AG04450 (cell line): ENCODE data around the gene TASOR. TPM values are rescaled to one million over a fixed set of nuclear protein-coding genes. Genes with fewer than 3 reads are reported as not detected.
"Not testable (repeated sequence)": the region's sequence is repeated elsewhere in the genome, so short reads cannot be mapped to it uniquely, and the experiment has no call there.

Experiments
- CTCF ChIA-PET: fragments of 300-600, 350-600 bp; formaldehyde crosslinking; extraction: SDS; loops from one replicate; lab custom pipeline; 2022; ENCODE audit warnings: antibody characterized with exemption, inconsistent platforms; lab: Charles Lee
- POLR2A ChIA-PET: fragments of 350-600 bp; formaldehyde crosslinking; extraction: SDS; loops from one replicate; lab custom pipeline; 2021; ENCODE audit warnings: antibody characterized with exemption, inconsistent platforms; lab: Yijun Ruan, JAX
- DNase-seq: peaks from one replicate; pipeline ENCODE4 v3.0.0-alpha.2; 2011; ENCODE audit warnings: low read depth, low spot score
- H3K27ac ChIP-seq: one replicate; pipeline ENCODE4 v1.5.1; 2012; ENCODE audit warnings: low read depth, low read length, control low read depth
- H3K27me3 ChIP-seq: one replicate; pipeline ENCODE4 v1.6.0; 2012; ENCODE audit warnings: low read length; ENCODE audit not compliant: control insufficient read depth, insufficient read depth
- H3K4me3 ChIP-seq: 2 replicates; pipeline ENCODE4 v1.5.1; 2011; ENCODE audit warnings: mild to moderate bottlenecking, low read depth, low read length, control low read depth
- H3K9me3 ChIP-seq: 2 replicates; pipeline ENCODE4 v1.5.1; 2012; ENCODE audit warnings: low read length; ENCODE audit not compliant: control insufficient read depth, insufficient read depth
- CTCF ChIP-seq: IDR thresholded peaks from 2 replicates; pipeline ENCODE4 v1.5.1; 2011; ENCODE audit warnings: low read depth, low read length, control low read depth, inconsistent platforms
- polyA minus RNA-seq: library from RNA; depleted of rRNA, polyadenylated mRNA; stranded (reverse); fragments of >200 nt; gene quantifications from 2 replicates; pipeline ENCODE4 v1.2.3, GENCODE V29; 2011; rRNA and poly(A)+ RNA removed
- polyA plus RNA-seq: library from polyadenylated mRNA; depleted of rRNA; stranded (reverse); fragments of >200 nt; gene quantifications from 2 replicates; pipeline ENCODE4 v1.2.3, GENCODE V29; 2011; rRNA removed

Gene TASOR
- polyA plus RNA-seq = 25.7 and 37.6 TPM in 2 replicates
- 32.8 and 64.3 TPM in 2 replicates for polyA minus RNA-seq

GRCh38 chr3:56683122-56683817 is at the start of gene TASOR:
Gene TASOR (minus strand): TSS chr3:56683265. CDS start chr3:56683006, 259 bp downstream.
- peak within 1 kb of the TSS; percentile 97 for H3K27ac ChIP-seq
- POLR2A ChIA-PET = interaction anchor here (1.2 to 1.6 kb wide), 5 partner anchors 10 to 545 kb away, joined by 3 to 9 read pairs (median 5); partner anchors contain the start of gene CCDC66
- CTCF ChIA-PET = interaction anchor here (0.6 to 1.6 kb wide), 3 partner anchors 9 to 54 kb away, joined by 3 to 7 read pairs (median 6); no protein-coding TSS in a partner anchor
- peak within 1 kb of the TSS; percentile 76 for H3K4me3 ChIP-seq
- H3K9me3 ChIP-seq = peaks cover 10% of the 10 kb centered on the region
- no peak for TF ChIP-seq CTCF
- peak; percentile 18 for DNase-seq
- H3K27me3 ChIP-seq = no peaks in the 10 kb centered on the region

- Histone ChIP-seq H3K27ac (no peak overlapping the region), H3K4me3 (no peak overlapping the region), H3K9me3 (no peaks in the 10 kb centered on the region), H3K27me3 (no peaks in the 10 kb centered on the region)
- POLR2A ChIA-PET = no interaction called here
- CTCF ChIA-PET = no interaction called here
- no peak for DNase-seq
- TF ChIP-seq CTCF = no peak
Measured at GRCh38 chr3:56732109-56732508, 49.0 kb upstream of the TASOR start.

GRCh38 chr3:56725175-56725574 is 42.1 kb upstream of the TASOR start:
- Histone ChIP-seq H3K9me3 (no peaks in the 10 kb centered on the region), H3K27ac (no peak overlapping the region), H3K27me3 (no peaks in the 10 kb centered on the region), H3K4me3 (no peak overlapping the region)
- no peak for TF ChIP-seq CTCF
- no peak for DNase-seq
- CTCF ChIA-PET = interaction anchor here (0.9 kb wide), 1 partner anchor 16 kb away, joined by 3 read pairs; no protein-coding TSS in a partner anchor
- POLR2A ChIA-PET = no interaction called here

GRCh38 chr3:56724676-56725075 is 41.6 kb upstream of the TASOR start:
- CTCF ChIA-PET = interaction anchor here (0.7 to 1.0 kb wide), 3 partner anchors 15 to 264 kb away, joined by 3 to 6 read pairs (median 3); no protein-coding TSS in a partner anchor
- Histone ChIP-seq H3K27me3 (no peaks in the 10 kb centered on the region), H3K4me3 (no peak overlapping the region), H3K27ac (no peak overlapping the region), H3K9me3 (no peaks in the 10 kb centered on the region)
- POLR2A ChIA-PET = no interaction called here
- no peak for TF ChIP-seq CTCF
- DNase-seq = no peak

- CTCF ChIA-PET = interaction anchor here (1.0 kb wide), 1 partner anchor 268 kb away, joined by 3 read pairs; no protein-coding TSS in a partner anchor
- POLR2A ChIA-PET = no interaction called here
- TF ChIP-seq CTCF = no peak
Measured at GRCh38 chr3:56720849-56721248, 37.8 kb upstream of the TASOR start.

GRCh38 chr3:56718809-56719208 is 35.7 kb upstream of the TASOR start:
- DNase-seq, H3K9me3 ChIP-seq, H3K27ac ChIP-seq, CTCF ChIA-PET, POLR2A ChIA-PET, H3K4me3 ChIP-seq, H3K27me3 ChIP-seq: not testable (repeated sequence)

More at GRCh38 chr3:56720849-56721248, 37.8 kb upstream of the TASOR start:
- Histone ChIP-seq H3K27me3 (no peaks in the 10 kb centered on the region), H3K27ac (no peak overlapping the region), H3K9me3 (peaks cover 2% of the 10 kb centered on the region; the same call in 1 of the 2 replicates), H3K4me3 (no peak overlapping the region)
- DNase-seq = no peak
